GM12872 (cell line): Measurements from ENCODE around the gene TRIM29.
A peak's percentile ranks its signal among the peaks of the same experiment; 100 is the strongest.

ENCODE experiments used
- CTCF ChIP-seq: IDR thresholded peaks from 3 replicates; pipeline ENCODE4 v1.5.1; 2011; ENCODE audit warnings: low read depth, mild to moderate bottlenecking, low read length, moderate library complexity; ENCODE audit not compliant: insufficient read depth

TRIM29 gene

DNA sequence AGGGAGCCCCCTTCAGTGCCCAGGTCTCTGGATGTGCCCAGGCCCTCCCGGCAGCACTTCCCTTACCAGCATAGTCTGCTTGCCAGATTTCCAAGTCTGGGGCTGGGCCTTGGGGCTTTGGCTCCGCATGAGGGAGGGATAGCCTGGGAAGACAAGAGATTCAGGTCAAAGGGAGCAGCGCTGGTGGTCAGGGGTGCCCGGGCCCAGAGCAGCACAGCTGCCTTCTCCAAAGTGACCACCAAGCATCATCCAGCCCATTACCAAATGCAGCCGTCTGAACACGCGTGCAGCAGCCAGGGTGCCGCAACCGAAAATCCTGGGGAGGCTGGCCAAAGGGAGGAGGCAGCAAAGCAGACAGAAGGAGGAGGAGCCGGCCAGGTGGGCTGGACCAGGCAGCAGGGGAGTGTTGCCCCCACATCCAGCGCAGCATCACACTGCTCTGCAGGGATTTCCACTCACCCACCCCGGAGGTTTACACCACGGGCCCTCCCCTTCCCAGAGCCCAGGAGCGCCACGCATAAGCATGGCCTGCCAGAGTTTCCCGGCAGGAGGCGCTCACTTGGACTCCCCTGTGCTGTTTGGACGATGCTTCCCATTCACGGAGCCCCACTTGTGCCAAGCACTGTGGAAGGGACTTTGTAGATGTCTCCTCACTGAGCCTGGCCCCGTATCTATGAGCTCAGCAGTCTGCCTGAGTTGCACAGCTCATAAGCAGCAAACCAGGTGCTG, 22.5 kb downstream of the TRIM29 start:
- 0 out of 3 replicates have a peak, but pooled peaks have one; percentile 23 for TF ChIP-seq CTCF

- peak; percentile 24; the same call in 1 of the 3 replicates for TF ChIP-seq CTCF
Measured at GRCh38 chr11:120112174-120112796, 25.6 kb downstream of the TRIM29 start.

DNA sequence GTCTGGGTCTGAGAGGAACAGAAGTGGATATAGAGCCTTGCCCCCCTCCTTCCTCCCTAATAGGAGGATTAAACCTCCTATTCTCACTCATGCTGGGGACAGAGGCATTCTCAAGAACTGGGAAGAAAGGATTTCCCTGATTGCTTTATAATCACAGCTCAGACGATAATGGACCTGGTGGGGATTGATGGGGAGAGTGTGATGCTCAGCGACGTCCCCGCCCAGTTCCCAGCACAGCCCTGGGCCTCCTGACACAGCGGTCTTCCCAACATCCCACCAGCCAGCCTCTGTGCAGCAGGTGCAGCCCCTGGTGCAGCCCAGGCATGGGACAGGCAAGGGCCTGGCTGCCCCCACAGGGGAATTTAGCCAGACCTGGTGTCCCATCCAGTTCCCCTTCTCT, 28.4 kb downstream of the TRIM29 start:
- no peak for TF ChIP-seq CTCF

GRCh38 chr11:120108785-120109168, 29.1 kb downstream of the TRIM29 start:
- TF ChIP-seq CTCF, result no peak

- peak; percentile 100 for TF ChIP-seq CTCF
Measured at GRCh38 chr11:120108154-120108784, 29.6 kb downstream of the TRIM29 start.

GRCh38 chr11:120107692-120108091, 30.2 kb downstream of the TRIM29 start:
- no peak for TF ChIP-seq CTCF

- no peak for TF ChIP-seq CTCF
Measured at GRCh38 chr11:120106354-120107150, 31.4 kb downstream of the TRIM29 start.
